Lower lobe of right lung (tissue), 2 donors: ENCODE results near the gene ZNF311. TPM values are rescaled to one million over a fixed set of nuclear protein-coding genes. Genes with fewer than 3 reads are reported as not detected.

Experiments
- ATAC-seq, 2 donors: fragments of 200-7000 bp; cut with Tn5 transposase; one replicate each; pipeline ENCODE4 v1.9.1; 2020 to 2022; ENCODE audit warnings: mild to moderate bottlenecking in 2 of 2, moderate library complexity in 2 of 2
- DNase-seq: peaks from one replicate; pipeline ENCODE4 v3.0.0-alpha.2; 2020
- H3K27ac ChIP-seq: fragments of 200-600 bp; one replicate; pipeline ENCODE4 v1.8.0; 2022
- H3K27me3 ChIP-seq: fragments of 200-600 bp; one replicate; pipeline ENCODE4 v1.8.0; 2022; ENCODE audit warnings: low read depth
- H3K36me3 ChIP-seq: fragments of 200-600 bp; one replicate; pipeline ENCODE4 v1.8.0; 2022; ENCODE audit warnings: mild to moderate bottlenecking
- H3K4me1 ChIP-seq: fragments of 200-600 bp; one replicate; pipeline ENCODE4 v1.8.0; 2022
- H3K4me3 ChIP-seq: fragments of 200-600 bp; one replicate; pipeline ENCODE4 v1.8.0; 2022; ENCODE audit warnings: mild to moderate bottlenecking
- H3K9me3 ChIP-seq: fragments of 200-600 bp; one replicate; pipeline ENCODE4 v1.8.0; 2022
- intact Hi-C: fragments of 100-400 bp; cut with DNase I; formaldehyde crosslinking; loops from one replicate; pipeline ENCODE4 v1.11.0; 2022
- total RNA-seq: library from RNA; stranded (reverse); fragmentation: NEBNext Ultra II Directional; extraction: Animal tissue kit (Norgen Biotek cat#: 25700); gene quantifications from one replicate; pipeline ENCODE4 v1.2.1, GENCODE V29; 2021
- TF ChIP-seq, protein P1 (sequence below): fragments of 200-600 bp; IDR thresholded peaks from one replicate; pipeline ENCODE4 v1.8.0; 2022; ENCODE audit warnings: antibody characterized with exemption, mild to moderate bottlenecking
- donor health status: DM: no; HTN: yes; CAD: no; lungs with severe emphysema.

ZNF311 gene
- total RNA-seq, 1 donor from 2014 or later = 1.6 TPM

DNA sequence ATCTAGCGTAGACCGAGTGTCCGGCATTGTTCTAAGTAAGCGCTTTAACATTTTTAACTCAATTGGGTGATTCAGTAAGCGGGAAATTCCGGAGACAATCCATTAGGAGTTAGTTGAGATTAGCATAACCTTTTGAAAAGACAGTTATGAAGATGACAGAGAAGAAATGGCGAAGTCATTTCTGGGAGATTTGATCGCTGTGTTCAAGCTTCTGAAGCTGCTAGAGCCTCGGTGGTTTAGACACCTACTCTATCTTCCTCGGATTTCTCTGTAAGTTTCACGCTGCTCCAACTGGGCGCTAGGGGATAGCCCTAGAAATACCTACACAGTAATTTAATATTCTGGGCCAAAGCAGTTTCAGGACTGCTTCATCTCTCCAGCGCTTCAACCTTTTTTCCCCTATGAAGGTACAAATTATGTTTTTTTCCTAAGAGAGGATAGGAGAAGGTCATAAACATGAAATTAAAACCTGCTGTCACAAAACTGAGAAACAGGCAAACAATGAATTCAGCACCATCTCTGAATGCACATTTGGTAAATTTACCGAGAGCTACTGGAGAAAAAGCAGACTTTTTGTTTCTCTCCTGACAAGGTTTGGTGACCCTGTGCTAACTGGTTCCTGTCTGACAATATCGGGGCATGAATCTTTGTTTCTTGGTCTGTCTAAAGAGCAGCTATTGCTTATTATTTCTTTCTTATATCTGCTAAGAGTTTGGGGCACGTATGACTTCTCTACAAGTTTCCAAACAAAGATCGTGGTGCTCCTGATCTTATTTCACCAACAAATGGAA is 22.4 kb downstream of the ZNF311 start:
- DNase-seq (no peak), ATAC-seq (peak; percentile 28 to 31)
- no peaks in the 10 kb centered on the region for H3K9me3 ChIP-seq
- intact Hi-C loops = no loop called here
- H3K36me3 ChIP-seq = no peaks in the 10 kb centered on the region
- peaks cover 7% of the 10 kb centered on the region for H3K27me3 ChIP-seq
- H3K27ac ChIP-seq = peak overlapping the region; percentile 63
- H3K4me3 ChIP-seq = peak overlapping the region; percentile 65
- peaks cover 17% of the 10 kb centered on the region for H3K4me1 ChIP-seq
- TF ChIP-seq, protein P1, sequence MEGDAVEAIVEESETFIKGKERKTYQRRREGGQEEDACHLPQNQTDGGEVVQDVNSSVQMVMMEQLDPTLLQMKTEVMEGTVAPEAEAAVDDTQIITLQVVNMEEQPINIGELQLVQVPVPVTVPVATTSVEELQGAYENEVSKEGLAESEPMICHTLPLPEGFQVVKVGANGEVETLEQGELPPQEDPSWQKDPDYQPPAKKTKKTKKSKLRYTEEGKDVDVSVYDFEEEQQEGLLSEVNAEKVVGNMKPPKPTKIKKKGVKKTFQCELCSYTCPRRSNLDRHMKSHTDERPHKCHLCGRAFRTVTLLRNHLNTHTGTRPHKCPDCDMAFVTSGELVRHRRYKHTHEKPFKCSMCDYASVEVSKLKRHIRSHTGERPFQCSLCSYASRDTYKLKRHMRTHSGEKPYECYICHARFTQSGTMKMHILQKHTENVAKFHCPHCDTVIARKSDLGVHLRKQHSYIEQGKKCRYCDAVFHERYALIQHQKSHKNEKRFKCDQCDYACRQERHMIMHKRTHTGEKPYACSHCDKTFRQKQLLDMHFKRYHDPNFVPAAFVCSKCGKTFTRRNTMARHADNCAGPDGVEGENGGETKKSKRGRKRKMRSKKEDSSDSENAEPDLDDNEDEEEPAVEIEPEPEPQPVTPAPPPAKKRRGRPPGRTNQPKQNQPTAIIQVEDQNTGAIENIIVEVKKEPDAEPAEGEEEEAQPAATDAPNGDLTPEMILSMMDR = no peak

DNA sequence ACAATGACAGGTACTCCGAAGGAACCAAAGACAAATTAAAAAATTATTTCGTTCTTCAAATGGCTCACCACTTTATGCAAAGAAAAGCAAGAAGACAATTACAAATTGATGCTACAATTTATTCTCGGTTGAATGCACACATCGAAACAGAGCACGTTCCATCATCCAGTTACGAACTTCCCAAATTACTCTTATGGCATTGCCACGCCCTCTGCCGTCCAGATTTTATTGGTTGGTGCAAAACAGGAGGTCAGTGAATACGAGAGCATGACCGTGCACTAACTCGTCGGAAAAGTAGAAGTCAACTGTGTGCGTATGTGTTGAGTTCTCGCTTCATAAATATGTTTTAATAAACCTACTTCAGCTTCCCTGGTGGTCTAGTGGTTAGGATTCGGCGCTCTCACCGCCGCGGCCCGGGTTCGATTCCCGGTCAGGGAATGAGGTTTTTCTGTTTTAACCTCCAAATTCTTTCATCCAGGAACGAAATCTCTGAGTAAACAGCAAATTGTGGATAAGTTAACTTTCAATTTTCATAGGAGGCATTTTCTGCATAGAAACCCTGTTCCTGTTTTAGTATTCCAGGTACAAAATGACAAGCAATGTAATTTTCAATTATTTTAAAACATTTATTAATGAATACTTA is 23.2 kb downstream of the ZNF311 start:
- ATAC-seq (peak; percentile 83 to 85), DNase-seq (peak; percentile 76)
- Histone ChIP-seq H3K9me3 (no peaks in the 10 kb centered on the region), H3K27me3 (peaks cover 13% of the 10 kb centered on the region), H3K36me3 (no peaks in the 10 kb centered on the region), H3K27ac (peak overlapping the region; percentile 63), H3K4me1 (peaks cover 17% of the 10 kb centered on the region), H3K4me3 (peak overlapping the region; percentile 65)
- TF ChIP-seq, protein P1 = peak; percentile 17
- intact Hi-C loops = no loop called here

DNA sequence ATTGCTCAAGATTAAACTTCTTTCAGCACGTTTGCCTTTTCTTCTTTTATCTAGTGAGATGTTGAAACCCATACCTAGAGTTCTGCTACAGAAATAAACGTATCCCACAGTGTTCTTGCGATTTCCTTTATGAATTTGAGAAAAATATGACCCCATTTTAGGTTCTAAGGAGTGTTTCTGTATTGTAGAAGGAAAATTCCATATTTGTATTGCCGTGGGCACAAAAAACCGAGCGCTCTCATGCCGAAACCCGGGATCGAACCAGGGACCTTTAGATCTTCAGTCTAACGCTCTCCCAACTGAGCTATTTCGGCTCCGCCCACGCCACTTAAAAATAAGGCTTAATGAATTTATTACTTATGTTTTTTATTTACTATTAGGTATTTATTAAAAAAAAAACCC is 23.7 kb downstream of the ZNF311 start:
- peak overlapping the region; percentile 63 for H3K27ac ChIP-seq
- peaks cover 17% of the 10 kb centered on the region for H3K4me1 ChIP-seq
- ATAC-seq (peak; percentile 64 to 65), DNase-seq (no peak)
- intact Hi-C loops = no loop called here
- H3K36me3 ChIP-seq = no peaks in the 10 kb centered on the region
- peaks cover 13% of the 10 kb centered on the region for H3K27me3 ChIP-seq
- H3K4me3 ChIP-seq = peak overlapping the region; percentile 65
- TF ChIP-seq, protein P1 = no peak
- H3K9me3 ChIP-seq = no peaks in the 10 kb centered on the region

DNA sequence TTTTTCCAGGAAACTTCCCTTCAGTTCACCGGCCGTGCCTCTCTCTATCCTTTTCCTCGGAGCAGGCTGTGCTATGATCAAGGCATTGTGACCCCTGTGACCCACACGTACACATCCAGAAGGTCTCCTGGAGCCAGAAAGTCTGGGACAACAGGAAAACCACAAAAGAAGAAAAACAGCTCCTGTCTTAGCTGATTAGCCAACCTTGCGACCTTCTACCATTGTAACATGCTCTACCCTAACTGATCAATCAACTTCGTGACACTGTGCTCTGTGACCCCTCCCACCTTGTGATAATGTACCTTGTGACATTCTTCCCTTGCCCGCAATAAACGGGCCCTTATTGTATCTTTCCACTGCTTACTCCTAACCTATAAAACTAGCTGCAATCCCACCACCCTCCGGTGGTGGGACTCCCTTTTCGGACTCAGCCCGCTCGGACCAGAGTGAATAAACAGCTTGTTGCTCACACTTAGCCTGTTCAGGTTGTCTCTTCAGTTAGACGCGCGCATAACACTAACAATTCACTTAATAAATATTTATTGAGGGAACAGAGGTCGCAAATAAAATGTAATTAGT is 24.2 kb downstream of the ZNF311 start:
- intact Hi-C loops = no loop called here
- Histone ChIP-seq H3K4me3 (peak overlapping the region; percentile 65), H3K4me1 (peaks cover 17% of the 10 kb centered on the region), H3K9me3 (no peaks in the 10 kb centered on the region), H3K27ac (peak overlapping the region; percentile 63), H3K36me3 (no peaks in the 10 kb centered on the region), H3K27me3 (peaks cover 13% of the 10 kb centered on the region)
- no peak for DNase-seq
- TF ChIP-seq, protein P1 = no peak
- peak; percentile 6 to 37 for ATAC-seq

DNA sequence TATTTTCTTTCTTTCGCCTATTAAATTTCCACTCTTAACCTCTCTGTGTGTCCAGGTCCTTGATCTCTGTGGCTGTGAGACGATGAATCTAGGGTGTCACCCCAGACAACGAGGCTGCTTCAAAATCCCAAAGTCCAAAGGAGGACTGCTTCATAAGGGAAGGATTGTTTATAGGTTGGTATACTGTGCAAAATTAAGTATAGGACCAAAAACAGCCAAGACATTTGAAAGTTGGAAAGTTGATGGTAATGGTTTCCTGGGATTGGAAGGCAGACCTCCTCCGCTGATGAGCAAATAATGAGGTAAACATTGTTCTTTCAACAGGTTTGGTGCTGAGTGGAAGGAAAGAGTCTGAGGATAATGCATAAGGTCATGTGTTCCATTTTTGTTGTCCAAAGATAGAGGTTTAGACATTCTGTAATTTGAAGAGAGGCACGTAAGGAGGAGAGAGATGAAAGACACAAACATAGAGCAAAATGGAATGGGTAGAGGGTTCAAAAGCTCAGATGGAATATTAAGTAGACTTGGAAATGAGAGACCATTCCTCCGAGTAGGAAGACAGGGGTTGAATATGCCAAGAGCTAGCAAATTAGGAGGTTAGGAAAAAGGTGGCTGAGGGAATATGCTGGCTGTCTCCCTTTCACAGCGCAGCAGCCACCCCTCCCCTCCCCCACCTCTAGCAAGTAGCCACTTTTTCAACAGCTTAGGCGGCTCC is 24.8 kb downstream of the ZNF311 start:
- DNase-seq = no peak
- peak overlapping the region; percentile 65 for H3K4me3 ChIP-seq
- no peak for ATAC-seq
- peaks cover 17% of the 10 kb centered on the region for H3K4me1 ChIP-seq
- H3K9me3 ChIP-seq = no peaks in the 10 kb centered on the region
- intact Hi-C loops = no loop called here
- H3K27me3 ChIP-seq = peaks cover 13% of the 10 kb centered on the region
- no peak overlapping the region for H3K27ac ChIP-seq
- TF ChIP-seq, protein P1 = no peak
- no peaks in the 10 kb centered on the region for H3K36me3 ChIP-seq
